Keratinocyte (primary cell): ENCODE measurements around the gene APP.

Source experiments
- CTCF ChIP-seq, 3 experiments: IDR thresholded peaks in 1 of 3; conservative IDR thresholded peaks in 1 of 3; optimal IDR thresholded peaks in 1 of 3; 2 replicates in 2 of 3; 3 replicates in 1 of 3; pipeline versions ENCODE3 to v1.5.1; 2011; ENCODE audit warnings: low read length in 3 of 3, mild to moderate bottlenecking in 3 of 3, moderate library complexity in 2 of 3, control low read depth in 1 of 3, inconsistent platforms in 1 of 3; ENCODE audit not compliant: insufficient read depth in 2 of 3; ENCODE audit errors: extremely low read depth in 1 of 3
- EZH2 ChIP-seq: IDR thresholded peaks from one replicate; pipeline ENCODE4 v1.6.1; 2012; ENCODE audit warnings: inconsistent platforms, mild to moderate bottlenecking, low read length, moderate library complexity

GRCh38 chr21:25858325-25858724 is 312.2 kb downstream of the APP start:
- TF ChIP-seq CTCF (optimal IDR thresholded peaks at IDR 0.05 in 1 of 3, IDR thresholded peaks at IDR 0.05 in 1 of 3, conservative IDR thresholded peaks at IDR 0.05 in 1 of 3; ENCODE audit: extremely low read depth in 1 of 3, insufficient read depth in 2 of 3, low read length in 3 of 3) (no peak), EZH2 (no peak)
